AG04449 (cell line): ENCODE data around the gene CPT1C.

Source experiments
- CTCF ChIA-PET: fragments of 350-600 bp; formaldehyde crosslinking; extraction: SDS; loops from one replicate; lab custom pipeline; 2021; ENCODE audit warnings: antibody characterized with exemption; lab: Yijun Ruan, JAX
- POLR2A ChIA-PET: fragments of 400-600, 350-600 bp; formaldehyde crosslinking; extraction: SDS; loops from one replicate; lab custom pipeline; 2020; ENCODE audit warnings: antibody characterized with exemption, inconsistent platforms; lab: Yijun Ruan, JAX
- DNase-seq: peaks from one replicate; pipeline ENCODE4 v3.0.0-alpha.2; 2010; ENCODE audit warnings: low read depth, low spot score
- H3K4me3 ChIP-seq: 2 replicates; pipeline ENCODE4 v1.5.1; 2011; ENCODE audit warnings: low read depth, mild to moderate bottlenecking, control low read depth, low read length
- CTCF ChIP-seq: IDR thresholded peaks from one replicate; pipeline ENCODE4 v1.5.1; 2011; ENCODE audit warnings: mild to moderate bottlenecking, moderate library complexity, low read length, control low read depth, inconsistent platforms; ENCODE audit not compliant: insufficient read depth; ENCODE audit errors: missing control alignments

CPT1C gene

GRCh38 chr19:49665036-49665350, 25.9 kb upstream of the CPT1C start:
- POLR2A ChIA-PET = interaction anchor here (1.2 to 2.1 kb wide), 6 partner anchors 11 to 75 kb away, joined by 3 to 17 read pairs (median 7); partner anchors contain the start of genes PRMT1 and SCAF1
- no peak for TF ChIP-seq CTCF
- CTCF ChIA-PET = interaction anchor here (0.9 to 5.3 kb wide), 5 partner anchors 9 to 162 kb away, joined by 3 to 48 read pairs (median 5); no protein-coding TSS in a partner anchor
- DNase-seq = no peak
- H3K4me3 ChIP-seq = peak overlapping the region; percentile 96

- ChIA-PET POLR2A (interaction anchor here (1.3 to 2.1 kb wide), 5 partner anchors 10 to 75 kb away, joined by 4 to 17 read pairs (median 8); partner anchors contain the start of genes PRMT1 and SCAF1), CTCF (interaction anchor here (0.9 to 5.3 kb wide), 4 partner anchors 9 to 163 kb away, joined by 3 to 48 read pairs (median 6); no protein-coding TSS in a partner anchor)
- peak; percentile 68 for DNase-seq
- TF ChIP-seq CTCF = peak; percentile 4
- peak within 1 kb of the TSS; percentile 96 for H3K4me3 ChIP-seq
Measured at GRCh38 chr19:49665351-49666119, 25.4 kb upstream of the CPT1C start, which contains the start of the genes BCL2L12 and IRF3. Gene BCL2L12 (plus strand): TSS chr19:49665933. CDS start chr19:49666693, 760 bp downstream. Gene IRF3 (minus strand): TSS chr19:49665857. CDS start chr19:49664838, 1,019 bp downstream.

GRCh38 chr19:49666120-49666444, 24.8 kb upstream of the CPT1C start:
- peak overlapping the region; percentile 68 for H3K4me3 ChIP-seq
- no peak for DNase-seq
- CTCF ChIA-PET = interaction anchor here (0.9 to 5.3 kb wide), 4 partner anchors 8 to 163 kb away, joined by 3 to 48 read pairs (median 5); no protein-coding TSS in a partner anchor

GRCh38 chr19:49667473-49667872, 23.4 kb upstream of the CPT1C start:
- POLR2A ChIA-PET = no interaction called here
- CTCF ChIA-PET = interaction anchor here (0.9 to 2.0 kb wide), 3 partner anchors 9 to 98 kb away, joined by 5 read pairs; no protein-coding TSS in a partner anchor
- TF ChIP-seq CTCF = no peak
- no peak overlapping the region for H3K4me3 ChIP-seq
- DNase-seq = no peak

More at GRCh38 chr19:49666120-49666444, 24.8 kb upstream of the CPT1C start:
- TF ChIP-seq CTCF = no peak
- POLR2A ChIA-PET = interaction anchor here (2.0 kb wide), 2 partner anchors 10 to 76 kb away, joined by 13 to 17 read pairs; partner anchors contain the start of gene PRMT1

- no peak overlapping the region for H3K4me3 ChIP-seq
- CTCF ChIA-PET = interaction anchor here (1.7 to 4.7 kb wide), 2 partner anchors 12 to 17 kb away, joined by 4 to 24 read pairs; no protein-coding TSS in a partner anchor
- no peak for DNase-seq
- POLR2A ChIA-PET = no interaction called here
- TF ChIP-seq CTCF = no peak
Measured at GRCh38 chr19:49669516-49669915, 21.4 kb upstream of the CPT1C start.
